Stomach (tissue), 9 donors: Measurements from ENCODE around the gene OGFR. TPM values are rescaled to one million over a fixed set of nuclear protein-coding genes. Genes with fewer than 3 reads are reported as not detected.

Source experiments
- DNase-seq, 2 donors: peaks; one replicate each; pipeline versions ENCODE4 v3.0.0 to v3.0.0-alpha.2; 2013 to 2019
- H3K27ac ChIP-seq, 5 donors: fragments of 200-600 bp in 4 of 5; sonication (generic) in 4 of 5; one replicate each; pipeline ENCODE4 v1.5.1; 2013 to 2019; ENCODE audit warnings: mild to moderate bottlenecking in 1 of 5, moderate library complexity in 1 of 5
- H3K27me3 ChIP-seq, 3 donors: fragments of 200-600 bp; sonication (generic); one replicate each; pipeline ENCODE4 v1.5.1; 2017 to 2019; ENCODE audit warnings: mixed run types in 1 of 3
- H3K36me3 ChIP-seq, 4 donors: fragments of 200-600 bp; sonication (generic); 1 replicate in 3 of 4; 2 replicates in 1 of 4; pipeline ENCODE4 v1.5.1; 2016 to 2019
- H3K4me1 ChIP-seq, 4 donors: fragments of 200-600 bp; sonication (generic); one replicate each; pipeline ENCODE4 v1.5.1; 2016 to 2019
- H3K4me3 ChIP-seq, 4 donors: fragments of 200-600 bp; sonication (generic) in 3 of 4; one replicate each; pipeline ENCODE4 v1.5.1; 2016 to 2019; ENCODE audit warnings: mild to moderate bottlenecking in 1 of 4
- H3K9me3 ChIP-seq, 4 donors: fragments of 200-600 bp; sonication (generic); one replicate each; pipeline ENCODE4 v1.5.1; 2016 to 2019
- EP300 ChIP-seq: sonication (generic); formaldehyde crosslinking; IDR thresholded peaks from one replicate; pipeline ENCODE4 v1.6.1; 2017; ENCODE audit warnings: antibody characterized with exemption
- POLR2A ChIP-seq, 4 donors: fragments of 450-650 bp; IDR thresholded peaks; one replicate each; pipeline ENCODE4 v1.6.1; 2016; ENCODE audit warnings: antibody characterized with exemption in 4 of 4, control low read depth in 2 of 4, mild to moderate bottlenecking in 1 of 4, moderate library complexity in 1 of 4
- POLR2AphosphoS5 ChIP-seq, 3 donors: sonication (generic); formaldehyde crosslinking; IDR thresholded peaks; one replicate each; pipeline ENCODE4 v1.6.1; 2016; ENCODE audit warnings: antibody characterized with exemption in 3 of 3
- WGBS, 5 donors: extraction: QIAGEN DNeasy Blood & Tissue Kit in 3 of 5; methylation state at CpG; one replicate each; pipeline versions ENCODE4 v1.1.5 to v1.1.7; 2013 to 2018; 5-methylcytosine and 5-hydroxymethylcytosine counted together
- intact Hi-C: fragments of 100-400 bp; cut with DNase I; formaldehyde crosslinking; loops from one replicate; pipeline ENCODE4 v1.15.1; 2023; ENCODE audit warnings: low total_unique reads
- polyA plus RNA-seq, 3 donors: library from polyadenylated mRNA; stranded (reverse); fragments of 200-250 nt; gene quantifications; one replicate each; pipeline ENCODE4 v1.2.3, GENCODE V29; 2013
- total RNA-seq, 5 donors: library from RNA; depleted of rRNA; stranded (reverse); fragments of >200 nt; gene quantifications; one replicate each; pipeline versions ENCODE4 v1.1.0 to v1.2.3, GENCODE V29; 2014 to 2016
- TF ChIP-seq, protein P1 (sequence below), 7 experiments: fragments of 450-650 bp in 4 of 7; fragments of 200-600 bp in 3 of 7; sonication (generic) in 3 of 7; IDR thresholded peaks; one replicate each; pipeline ENCODE4 v1.5.1; 2016 to 2019; ENCODE audit warnings: antibody characterized with exemption in 7 of 7, control low read depth in 2 of 7, mild to moderate bottlenecking in 1 of 7
- donor health status: healthy with polysubstance abuse.
- donor health status: Bipolar disorder and iron deficiency.
- donor health status: healthy.

Gene OGFR
- total and polyA plus RNA-seq, 8 donors = 20.1 to 75.3 (median 42.3) TPM

DNA sequence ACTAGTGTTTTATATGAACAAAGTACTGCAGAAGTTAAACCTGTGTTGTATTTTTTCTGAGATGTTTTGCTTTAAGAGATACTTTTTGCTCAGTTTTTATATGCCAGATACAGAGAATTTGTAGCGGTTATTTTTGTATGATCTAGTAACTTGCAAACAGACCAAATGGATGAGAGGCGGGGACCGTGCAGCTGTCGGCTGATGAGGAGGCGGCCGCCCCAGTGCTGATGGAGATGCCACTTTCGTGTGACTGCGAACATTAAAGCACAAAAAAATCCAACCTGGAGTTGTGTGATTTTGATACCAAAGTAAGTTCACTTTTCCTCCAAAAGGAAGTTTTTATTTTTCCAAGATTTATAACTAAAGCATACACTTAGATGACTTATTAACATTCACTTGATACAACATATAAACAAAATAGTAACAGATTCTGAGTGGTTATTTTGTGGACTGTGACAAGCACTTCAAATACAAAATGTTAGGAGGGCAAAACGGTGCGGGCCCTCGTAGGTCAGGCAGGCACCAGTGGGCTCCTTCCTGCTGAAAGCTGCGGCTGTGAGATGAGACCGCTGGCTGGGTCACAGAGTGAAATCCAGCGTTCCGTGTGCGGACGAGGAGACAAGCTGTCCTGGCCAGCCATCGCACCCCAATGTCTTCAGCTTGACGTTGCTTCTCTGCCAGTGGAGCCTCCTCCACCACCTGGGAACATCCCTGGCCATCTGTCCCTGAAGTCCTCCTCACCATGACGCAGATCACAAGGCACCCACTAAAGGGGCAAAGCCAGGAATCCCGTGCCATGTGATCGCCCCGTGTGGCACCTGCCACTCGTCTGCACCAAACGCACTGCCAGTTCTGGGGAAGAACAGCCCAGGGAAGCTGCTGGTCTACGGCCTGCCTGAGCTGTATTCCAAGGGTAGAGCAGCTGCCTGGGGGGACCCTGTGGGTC is 4.0 kb upstream of the OGFR start:
- peaks cover 27 to 38% (median 37%) of the 10 kb centered on the region in 4 donors for H3K36me3 ChIP-seq
- TF ChIP-seq EP300 (no peak), POLR2AphosphoS5 (IDR thresholded peaks at IDR 0.05) (no peak), POLR2A (IDR thresholded peaks at IDR 0.05) (no peak)
- TF ChIP-seq, protein P1, sequence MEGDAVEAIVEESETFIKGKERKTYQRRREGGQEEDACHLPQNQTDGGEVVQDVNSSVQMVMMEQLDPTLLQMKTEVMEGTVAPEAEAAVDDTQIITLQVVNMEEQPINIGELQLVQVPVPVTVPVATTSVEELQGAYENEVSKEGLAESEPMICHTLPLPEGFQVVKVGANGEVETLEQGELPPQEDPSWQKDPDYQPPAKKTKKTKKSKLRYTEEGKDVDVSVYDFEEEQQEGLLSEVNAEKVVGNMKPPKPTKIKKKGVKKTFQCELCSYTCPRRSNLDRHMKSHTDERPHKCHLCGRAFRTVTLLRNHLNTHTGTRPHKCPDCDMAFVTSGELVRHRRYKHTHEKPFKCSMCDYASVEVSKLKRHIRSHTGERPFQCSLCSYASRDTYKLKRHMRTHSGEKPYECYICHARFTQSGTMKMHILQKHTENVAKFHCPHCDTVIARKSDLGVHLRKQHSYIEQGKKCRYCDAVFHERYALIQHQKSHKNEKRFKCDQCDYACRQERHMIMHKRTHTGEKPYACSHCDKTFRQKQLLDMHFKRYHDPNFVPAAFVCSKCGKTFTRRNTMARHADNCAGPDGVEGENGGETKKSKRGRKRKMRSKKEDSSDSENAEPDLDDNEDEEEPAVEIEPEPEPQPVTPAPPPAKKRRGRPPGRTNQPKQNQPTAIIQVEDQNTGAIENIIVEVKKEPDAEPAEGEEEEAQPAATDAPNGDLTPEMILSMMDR (IDR thresholded peaks at IDR 0.05) = no peak
- WGBS, 5 donors = 89 to 92% (median 91%) methylated on average over 24 to 26 of the region's 26 CpGs
- DNase-seq = no peak
- peak overlapping the region in 1 of 5 donors; percentile 4 for H3K27ac ChIP-seq
- H3K9me3 ChIP-seq = no peaks in the 10 kb centered on the region
- intact Hi-C loops = no loop called here
- no peak overlapping the region for H3K4me3 ChIP-seq
- peaks cover 21 to 44% (median 35%) of the 10 kb centered on the region in 4 donors for H3K4me1 ChIP-seq
- H3K27me3 ChIP-seq = no peaks in the 10 kb centered on the region

DNA sequence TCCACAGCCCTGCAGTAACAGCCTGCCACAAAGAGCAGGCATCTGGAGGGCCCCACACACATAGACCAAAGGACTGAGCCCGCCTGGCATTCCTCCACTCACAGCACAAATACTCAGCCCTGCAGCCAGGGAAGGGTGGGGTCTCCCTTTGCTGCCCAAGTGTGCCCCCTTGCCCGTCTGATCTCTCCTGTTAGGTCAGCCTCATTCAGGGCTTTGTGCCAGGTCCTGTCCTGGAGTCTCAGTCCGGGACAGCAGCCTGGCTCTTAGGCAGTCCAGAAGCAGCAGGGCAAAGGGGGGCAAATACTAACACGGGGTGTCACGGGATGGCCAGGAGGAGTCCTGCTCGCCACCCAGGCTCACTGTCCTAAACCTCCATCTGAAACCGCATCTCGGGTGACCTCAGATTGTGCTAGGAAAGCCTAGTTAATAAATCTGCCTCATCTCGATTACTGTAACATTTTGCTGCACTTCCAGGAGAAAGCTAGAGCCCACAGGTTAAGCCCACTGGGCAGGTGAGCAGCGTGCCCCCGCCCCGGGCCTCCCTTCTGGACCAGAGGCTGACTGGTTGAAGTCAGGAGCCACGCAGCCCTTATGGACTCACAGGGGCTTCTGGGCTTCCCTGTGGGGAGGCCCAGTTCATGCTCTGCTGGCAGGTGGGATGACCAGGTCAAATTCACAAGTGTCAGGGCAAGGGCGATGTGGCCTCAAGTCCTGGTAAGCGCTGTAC is 3.2 kb upstream of the OGFR start:
- no peak for DNase-seq
- no peaks in the 10 kb centered on the region for H3K27me3 ChIP-seq
- WGBS, 5 donors = 82 to 87% (median 84%) methylated on average over 10 to 15 of the region's 15 CpGs
- no peak overlapping the region for H3K4me3 ChIP-seq
- TF ChIP-seq POLR2AphosphoS5 (IDR thresholded peaks at IDR 0.05) (no peak), EP300 (no peak), POLR2A (IDR thresholded peaks at IDR 0.05) (no peak)
- TF ChIP-seq, protein P1 (IDR thresholded peaks at IDR 0.05) = no peak
- intact Hi-C loops = no loop called here
- peak overlapping the region in 1 of 5 donors; percentile 4 for H3K27ac ChIP-seq
- H3K4me1 ChIP-seq = peaks cover 29 to 48% (median 41%) of the 10 kb centered on the region in 4 donors
- no peaks in the 10 kb centered on the region for H3K9me3 ChIP-seq
- H3K36me3 ChIP-seq = peaks cover 27 to 38% (median 37%) of the 10 kb centered on the region in 4 donors

DNA sequence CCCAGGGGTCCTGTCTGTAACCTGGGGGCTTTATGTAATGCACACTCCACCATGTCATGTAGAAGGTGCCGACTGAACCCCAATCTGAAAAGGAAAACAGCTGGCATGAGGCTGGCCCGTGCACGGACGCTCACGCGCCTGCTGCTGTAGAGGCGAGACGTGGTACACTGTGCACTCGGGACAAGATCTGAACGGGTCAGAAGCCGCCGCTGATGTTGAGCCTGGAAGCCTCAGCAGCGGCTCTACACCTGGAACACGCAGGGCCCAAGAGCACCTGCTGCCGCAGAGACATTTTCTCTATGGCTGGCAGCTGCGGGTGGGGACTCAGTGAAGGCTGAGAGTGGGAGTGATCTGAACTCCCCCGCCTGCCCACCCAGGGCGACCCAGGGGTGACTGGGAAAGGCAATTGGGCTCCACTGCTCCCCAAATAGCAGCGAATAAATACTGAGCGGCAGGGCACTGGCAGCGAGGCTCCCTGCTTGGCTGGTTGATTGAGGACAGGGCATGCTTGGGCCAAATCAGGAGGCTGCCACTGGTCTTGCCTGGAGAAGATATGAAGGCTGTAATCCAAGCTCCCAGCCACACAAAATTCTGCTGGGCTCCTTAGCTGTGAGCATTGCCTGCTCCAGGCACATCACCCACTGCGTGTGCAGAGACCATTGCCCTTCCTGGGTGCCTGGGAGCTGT is 2.5 kb upstream of the OGFR start:
- no peak for TF ChIP-seq POLR2AphosphoS5 (IDR thresholded peaks at IDR 0.05)

DNA sequence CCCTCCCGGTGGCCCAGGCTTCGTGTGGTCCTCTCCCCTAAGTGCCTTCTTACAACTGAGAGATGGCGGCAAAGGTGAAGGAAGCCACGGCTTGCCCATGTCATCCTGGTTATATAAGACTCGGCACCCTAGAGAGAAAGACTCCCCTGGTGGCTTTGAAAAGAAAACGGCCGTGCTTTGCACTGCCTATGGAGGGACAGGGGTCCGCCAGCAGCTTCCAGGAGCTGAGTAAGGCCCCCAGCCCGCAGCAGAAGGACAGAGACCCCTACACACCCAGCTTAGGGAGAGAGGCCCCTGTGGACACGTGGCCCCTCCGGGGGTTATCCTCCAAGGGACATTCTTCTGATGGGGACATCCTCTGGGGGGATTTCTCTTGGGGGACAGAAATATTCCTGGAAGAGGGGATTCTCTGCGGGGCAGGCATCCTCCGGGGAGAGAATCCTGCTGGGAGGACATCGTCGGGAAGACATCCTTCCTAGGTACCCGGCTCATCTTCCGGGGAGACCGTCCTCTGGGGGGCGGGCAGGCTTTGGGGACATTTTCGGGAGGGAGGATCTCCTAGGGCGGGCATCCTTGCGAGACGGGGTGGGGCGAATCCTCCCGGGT is 511 bp upstream of the OGFR start:
- 19 to 38% (median 22%) methylated on average over 13 to 25 of the region's 25 CpGs for WGBS, 5 donors
- no peaks in the 10 kb centered on the region for H3K9me3 ChIP-seq
- peak overlapping the region; percentile 32 to 94 (median 93) for H3K27ac ChIP-seq
- H3K36me3 ChIP-seq = peaks cover 31 to 51% (median 47%) of the 10 kb centered on the region in 4 donors
- H3K4me1 ChIP-seq = peaks cover 23 to 52% (median 43%) of the 10 kb centered on the region in 4 donors
- intact Hi-C loops = no loop called here
- H3K4me3 ChIP-seq = peak overlapping the region; percentile 91 to 99 (median 94)
- TF ChIP-seq POLR2AphosphoS5 (IDR thresholded peaks at IDR 0.05) (no peak), POLR2A (IDR thresholded peaks at IDR 0.05) (no peak), EP300 (no peak)
- TF ChIP-seq, protein P1 (IDR thresholded peaks at IDR 0.05) = no peak
- no peak for DNase-seq
- H3K27me3 ChIP-seq = no peaks in the 10 kb centered on the region

More for the DNA sequence above, 2.5 kb upstream of the OGFR start:
- intact Hi-C loops = no loop called here
- H3K36me3 ChIP-seq = peaks cover 27 to 44% (median 41%) of the 10 kb centered on the region in 4 donors
- H3K4me3 ChIP-seq = no peak overlapping the region
- H3K4me1 ChIP-seq = peaks cover 31 to 50% (median 43%) of the 10 kb centered on the region in 4 donors
- 65 to 86% (median 79%) methylated on average over 17 to 22 of the region's 22 CpGs for WGBS, 5 donors
- no peak for DNase-seq
- no peaks in the 10 kb centered on the region for H3K9me3 ChIP-seq
- H3K27me3 ChIP-seq = no peaks in the 10 kb centered on the region
- peak overlapping the region in 1 of 5 donors; percentile 38 for H3K27ac ChIP-seq
